SKM-1 treated with dmso at 0.1 percent for 144 hours (cell line): ENCODE results near the gene C11orf21.

Source experiments
- DNase-seq: peaks from one replicate; lab custom pipeline; 2025; ENCODE audit not compliant: unreplicated experiment; lab: John Stamatoyannopoulos, UW

Gene C11orf21

DNA sequence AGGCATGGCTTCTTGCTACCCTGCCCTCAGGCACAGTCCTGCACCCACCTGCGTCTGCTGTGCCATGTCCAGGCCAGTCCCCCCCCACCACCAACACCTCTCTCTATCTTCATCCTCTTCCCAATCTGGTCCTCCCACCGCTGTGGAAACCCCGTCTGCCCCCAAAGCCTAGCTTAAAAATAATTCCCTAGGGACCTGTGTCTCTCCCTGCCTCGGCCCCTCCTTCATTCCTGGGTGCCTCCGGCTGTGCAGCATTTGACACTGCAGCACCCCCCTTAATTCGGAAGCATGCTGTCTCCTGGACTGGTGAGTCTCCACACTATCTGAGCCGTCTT, 28.8 kb downstream of the C11orf21 start:
- no peak for DNase-seq

DNA sequence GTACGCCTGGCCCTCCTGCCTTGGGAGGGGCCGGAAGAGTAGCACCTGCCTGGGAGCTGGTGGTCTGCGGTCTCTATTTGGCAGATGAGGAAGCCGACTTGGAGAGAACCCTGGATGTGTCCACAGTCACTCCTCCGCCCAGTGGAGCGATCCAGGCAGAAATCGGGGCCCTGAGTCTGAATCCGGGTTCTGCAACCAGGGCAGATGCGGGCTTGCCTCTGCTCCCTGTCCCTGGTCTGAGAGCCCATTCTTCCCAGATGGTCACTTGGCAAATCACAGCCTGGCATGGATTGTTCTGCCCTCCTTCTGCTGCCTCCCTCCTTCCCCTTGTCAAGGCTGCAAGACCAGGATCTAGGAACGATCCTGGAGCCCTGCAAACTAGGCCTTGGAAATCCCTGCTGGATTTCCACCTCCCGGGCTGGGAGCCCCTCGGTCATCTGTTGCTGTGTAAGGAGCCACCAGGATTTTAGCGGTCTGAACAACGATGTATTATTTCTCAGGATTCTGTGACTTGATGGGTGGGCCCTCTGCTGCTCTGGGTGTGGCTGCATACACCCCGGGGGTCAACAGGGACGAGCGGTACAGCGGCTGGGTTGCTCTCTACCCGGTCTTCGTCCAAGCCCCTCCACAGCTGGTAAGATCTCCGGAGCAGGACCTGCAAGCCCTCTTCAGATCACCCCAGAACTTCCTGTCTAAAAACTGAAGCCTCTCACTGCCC, 29.3 kb downstream of the C11orf21 start:
- no peak for DNase-seq

DNA sequence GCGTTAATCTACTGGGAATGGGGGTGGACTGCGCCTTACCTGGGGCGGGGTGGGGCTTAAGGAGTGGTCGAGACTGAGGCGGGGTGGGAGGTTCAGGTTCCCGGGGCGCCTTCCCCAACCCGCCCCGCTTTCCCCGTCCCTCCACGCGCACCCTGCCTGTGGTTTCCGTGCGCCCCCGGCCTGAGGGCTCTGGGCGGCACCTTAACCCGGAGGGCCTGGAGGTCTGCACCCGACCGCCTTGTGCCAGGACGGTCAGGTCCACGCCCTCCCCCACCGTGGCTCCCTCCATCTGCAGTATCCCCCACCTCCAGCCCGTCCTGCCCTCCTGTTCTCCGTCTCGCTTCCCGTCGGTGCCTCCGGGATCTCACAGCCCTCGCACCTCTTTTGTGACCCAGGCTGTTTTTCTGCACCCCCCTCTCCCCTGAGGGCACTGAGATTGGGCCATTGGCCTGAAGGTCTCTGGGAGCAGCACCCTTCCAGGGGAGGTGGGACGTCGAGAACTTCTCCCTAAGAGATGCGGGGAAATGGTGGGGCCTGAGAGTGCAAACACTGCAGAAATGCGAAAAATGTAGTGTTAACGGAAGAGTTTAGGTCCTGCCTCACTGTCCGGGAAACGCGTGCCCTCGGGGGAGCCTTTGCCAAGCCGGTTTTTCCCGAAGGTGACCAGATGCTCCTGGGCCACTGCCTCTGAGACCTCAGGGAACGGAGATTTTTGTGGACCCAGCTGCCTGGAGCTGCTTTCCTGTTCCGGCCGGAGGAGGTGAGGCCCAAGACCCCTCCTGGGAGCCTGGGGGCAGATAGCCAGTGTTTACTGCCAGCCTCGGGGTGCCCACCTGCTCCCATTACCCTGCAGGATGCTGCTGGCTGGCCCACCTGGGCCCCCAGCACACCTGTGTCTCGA, 30.1 kb downstream of the C11orf21 start:
- DNase-seq = no peak

DNA sequence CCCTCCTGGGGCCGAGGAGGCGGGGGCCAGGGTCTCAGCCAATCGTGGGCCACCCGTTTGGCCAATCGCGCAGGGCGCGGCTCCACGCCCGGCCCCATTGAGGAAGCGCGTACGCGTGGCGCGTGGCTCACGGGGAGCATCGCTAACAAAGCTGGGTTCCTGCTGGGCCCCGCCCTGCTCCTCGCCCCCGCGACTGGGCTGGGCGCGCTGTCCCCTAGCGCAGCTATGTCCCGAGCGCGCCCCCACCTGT, 30.7 kb downstream of the C11orf21 start:
- no peak for DNase-seq

DNA sequence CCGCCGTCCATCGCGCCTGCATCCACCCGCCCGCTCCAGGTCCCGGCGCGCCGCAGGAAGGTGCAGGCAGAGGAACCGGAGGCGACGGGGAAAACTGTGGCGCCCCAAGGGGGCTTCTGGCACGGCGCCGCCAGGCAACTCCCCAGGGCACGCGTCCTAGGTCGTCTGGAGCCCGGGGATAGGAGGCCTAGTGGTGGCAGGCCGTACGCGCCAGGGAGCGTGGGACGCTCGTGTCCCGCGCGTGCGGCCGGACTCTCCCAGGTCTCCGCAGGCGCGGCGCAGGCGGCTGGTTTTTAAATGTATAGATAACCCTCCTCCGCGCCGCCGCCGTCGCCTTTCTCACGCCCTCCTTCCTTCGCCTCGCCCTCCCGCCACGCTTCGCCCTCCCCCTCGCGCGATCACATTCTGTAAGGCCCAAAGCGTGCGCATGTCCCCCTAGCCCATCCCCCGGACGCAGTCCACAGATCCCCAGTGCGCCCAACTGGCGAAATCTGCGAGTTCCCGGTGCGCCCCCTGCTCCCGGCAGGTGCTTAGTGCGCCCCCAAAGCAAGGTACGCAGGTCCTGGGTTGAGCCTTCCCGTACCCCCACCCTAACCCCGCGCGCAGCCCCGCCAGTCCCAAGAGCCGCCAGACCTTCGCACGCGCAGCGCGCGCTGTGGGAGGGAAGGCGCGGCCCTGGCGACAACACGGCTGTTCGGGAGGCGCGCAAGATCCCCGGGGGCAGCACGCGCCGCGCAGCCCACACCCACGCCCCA, 31.2 kb downstream of the C11orf21 start, which contains the start of gene ASCL2:
TSS of gene ASCL2 (minus strand) at position 267 of the 755 bp plus-strand sequence. CDS start at position 11, 256 bp downstream.
- no peak for DNase-seq

DNA sequence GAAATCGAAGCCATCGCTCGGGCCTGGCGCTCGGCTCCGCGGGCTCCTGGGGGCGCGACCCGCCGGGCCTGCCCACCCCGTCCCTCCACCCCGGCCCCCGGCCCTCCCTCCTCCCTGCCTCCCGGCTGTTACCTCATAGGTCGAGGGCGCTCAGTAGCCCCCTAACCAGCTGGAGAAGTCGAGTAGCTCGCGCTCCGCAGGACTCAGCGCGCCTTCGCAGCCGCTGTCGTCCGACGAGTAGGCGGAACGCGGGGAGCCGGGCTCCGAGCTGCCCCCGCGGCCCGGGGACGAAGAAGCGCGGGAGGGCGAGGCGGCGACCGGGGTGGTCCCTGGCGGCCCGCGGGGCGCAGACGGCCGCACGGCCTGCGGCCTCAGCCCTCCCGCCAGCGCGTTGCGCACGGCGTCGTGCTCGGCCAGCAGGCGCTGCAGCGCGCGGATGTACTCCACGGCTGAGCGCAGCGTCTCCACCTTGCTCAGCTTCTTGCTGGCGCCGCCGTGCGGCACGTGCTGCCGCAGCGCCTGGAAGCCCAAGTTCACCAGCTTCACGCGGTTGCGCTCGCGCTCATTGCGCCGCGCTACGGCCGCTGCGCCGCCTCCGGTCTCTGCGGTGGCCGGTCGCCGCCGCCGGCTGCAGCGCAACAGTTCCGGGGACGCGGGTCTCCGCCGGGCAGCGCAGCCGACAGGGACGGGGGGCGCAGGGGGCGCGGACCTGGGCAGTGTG, 32.0 kb downstream of the C11orf21 start:
- no peak for DNase-seq

DNA sequence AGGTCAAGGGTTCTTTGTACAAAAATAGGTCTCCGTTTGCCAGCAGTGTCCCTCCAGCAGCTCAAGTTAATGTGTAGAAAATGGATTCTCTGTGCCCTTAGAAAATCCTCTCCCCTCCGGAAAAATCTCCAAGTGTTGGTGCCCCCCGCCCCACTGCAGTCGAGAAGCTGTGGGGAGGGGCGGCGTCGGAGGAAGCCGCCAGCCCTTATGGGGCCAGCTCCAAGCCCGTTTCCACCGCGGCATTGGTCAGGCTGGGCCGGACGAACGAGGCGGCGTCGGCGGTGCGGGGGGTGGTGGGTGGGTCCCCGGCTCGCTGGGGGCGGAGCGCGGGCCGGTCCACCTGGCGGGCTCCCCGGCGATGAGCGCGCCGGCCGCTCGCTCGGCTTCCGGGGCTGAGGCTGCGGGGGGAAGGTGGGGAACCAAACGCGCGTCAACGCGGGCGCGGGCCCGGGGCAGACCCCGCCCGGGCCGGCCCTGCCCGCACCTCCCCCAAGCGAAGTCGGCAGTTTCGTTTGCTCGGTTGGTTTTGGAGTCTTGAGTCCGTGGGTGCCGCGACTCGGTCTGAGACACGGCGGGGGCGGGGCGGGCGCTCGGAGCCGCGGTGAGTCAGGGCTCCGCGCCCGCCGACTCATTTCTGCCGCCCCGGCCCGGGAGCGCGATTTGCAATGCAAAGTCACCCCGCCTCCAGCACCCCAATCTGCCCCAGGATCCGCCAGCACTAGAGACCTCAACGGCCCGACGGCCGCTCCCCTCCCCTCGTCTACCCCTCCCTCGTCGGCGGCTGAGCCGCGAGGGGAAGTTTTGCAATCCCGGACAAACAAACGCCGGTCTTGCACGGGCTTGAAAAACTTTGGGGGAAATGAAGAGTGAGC, 32.8 kb downstream of the C11orf21 start:
- peak; percentile 76 for DNase-seq

DNA sequence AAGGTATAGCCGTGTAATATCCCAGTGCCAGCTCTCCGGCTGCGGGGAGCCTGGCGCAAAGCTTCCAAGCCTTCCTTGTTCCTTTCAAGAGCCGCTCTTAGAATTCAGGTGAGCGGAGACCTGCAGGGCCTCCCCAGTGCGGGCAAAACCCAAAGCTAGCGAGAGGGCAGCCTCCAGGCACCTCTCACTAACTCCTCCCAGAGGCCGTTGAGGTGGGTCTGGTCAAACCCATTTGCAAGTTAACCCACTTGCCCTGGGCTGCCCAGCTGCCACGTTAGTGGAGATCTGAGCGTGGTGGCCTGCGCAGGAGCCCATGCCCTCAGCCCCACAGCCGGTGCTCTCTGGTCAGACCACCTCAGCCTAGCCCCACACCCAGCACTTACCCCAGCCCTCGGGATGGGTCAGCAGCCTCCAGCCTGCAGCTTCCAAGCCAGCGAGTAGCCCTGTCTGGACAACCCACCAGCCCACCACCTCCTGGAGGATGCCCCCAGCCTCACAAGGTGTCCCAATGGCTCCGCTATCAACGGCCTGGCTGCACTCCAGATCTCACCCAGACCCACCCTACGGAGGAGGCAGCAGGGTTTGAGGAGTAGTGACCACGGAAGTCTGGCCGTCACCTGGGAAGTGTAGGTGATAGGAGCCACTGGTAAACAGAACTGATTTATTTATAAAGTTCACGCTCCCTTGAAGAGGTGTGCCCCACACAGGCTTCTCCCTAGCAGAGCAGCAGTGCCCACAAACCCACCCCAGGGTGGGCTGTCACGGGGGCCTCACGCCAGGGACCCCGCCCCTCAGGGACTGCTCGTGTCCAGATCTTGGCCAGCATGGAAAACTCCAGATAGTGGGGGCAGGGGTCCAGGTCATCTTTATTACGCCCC, 33.6 kb downstream of the C11orf21 start:
- no peak for DNase-seq

DNA sequence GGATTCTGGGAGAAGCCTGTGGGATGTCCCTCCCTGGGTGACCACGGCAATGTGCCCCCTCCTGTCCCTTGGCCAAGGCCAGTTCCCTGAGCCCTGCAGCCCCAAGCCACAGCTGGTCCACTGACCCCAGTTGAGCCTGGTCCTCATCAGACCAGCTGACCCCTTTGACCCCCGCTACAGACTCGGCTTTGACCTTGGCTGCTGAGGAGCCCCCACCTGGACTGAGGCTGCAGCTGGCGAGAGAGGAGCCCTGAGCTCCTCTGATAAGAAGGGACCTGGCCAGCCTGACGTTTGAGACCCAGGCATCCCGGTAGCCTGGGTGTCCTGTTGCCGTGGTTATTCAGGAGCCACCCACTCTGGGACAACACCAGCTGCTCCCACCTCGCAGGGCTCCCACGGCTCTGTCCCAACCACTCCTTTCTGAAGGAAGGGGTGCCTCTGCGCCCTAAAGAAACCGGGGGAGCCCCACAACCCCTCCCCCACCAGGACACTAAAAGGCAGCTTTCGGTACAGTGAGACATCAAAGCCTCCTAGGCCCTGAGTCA, 34.3 kb downstream of the C11orf21 start:
- no peak for DNase-seq

DNA sequence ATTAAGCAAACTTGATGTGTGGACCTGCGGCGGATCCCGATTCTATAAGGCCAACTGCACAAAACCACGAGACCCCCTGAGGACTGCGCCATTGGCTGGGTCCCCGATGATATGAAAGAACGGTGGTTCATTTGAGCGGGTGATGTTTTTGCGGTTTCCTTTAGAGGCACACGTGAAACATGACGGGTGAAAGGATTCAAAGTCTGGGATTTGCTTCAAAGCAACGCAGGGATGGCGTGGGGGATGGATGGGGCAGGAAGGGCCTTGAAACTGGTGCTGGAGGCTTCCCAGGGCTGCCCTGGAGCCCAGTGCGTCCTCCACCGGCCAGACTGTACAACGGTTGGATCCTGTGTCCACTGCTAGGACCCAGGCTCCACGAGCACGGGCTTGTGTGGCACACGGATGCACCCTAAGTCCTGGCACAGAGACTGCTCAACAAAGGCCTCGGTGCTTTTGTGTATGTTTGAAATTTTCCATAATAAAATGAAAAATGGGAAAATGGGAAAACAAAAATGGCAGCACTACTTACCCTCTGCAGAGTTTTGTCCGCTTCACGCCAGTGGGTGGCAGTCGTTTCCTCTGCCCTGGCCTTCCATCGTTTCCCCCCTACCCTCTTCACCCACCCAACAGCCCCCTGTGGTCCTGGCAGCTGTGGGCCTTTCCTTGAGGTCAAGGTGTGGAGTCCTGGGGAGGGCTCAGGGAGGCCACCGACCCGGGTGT, 35.0 kb downstream of the C11orf21 start:
- no peak for DNase-seq

DNA sequence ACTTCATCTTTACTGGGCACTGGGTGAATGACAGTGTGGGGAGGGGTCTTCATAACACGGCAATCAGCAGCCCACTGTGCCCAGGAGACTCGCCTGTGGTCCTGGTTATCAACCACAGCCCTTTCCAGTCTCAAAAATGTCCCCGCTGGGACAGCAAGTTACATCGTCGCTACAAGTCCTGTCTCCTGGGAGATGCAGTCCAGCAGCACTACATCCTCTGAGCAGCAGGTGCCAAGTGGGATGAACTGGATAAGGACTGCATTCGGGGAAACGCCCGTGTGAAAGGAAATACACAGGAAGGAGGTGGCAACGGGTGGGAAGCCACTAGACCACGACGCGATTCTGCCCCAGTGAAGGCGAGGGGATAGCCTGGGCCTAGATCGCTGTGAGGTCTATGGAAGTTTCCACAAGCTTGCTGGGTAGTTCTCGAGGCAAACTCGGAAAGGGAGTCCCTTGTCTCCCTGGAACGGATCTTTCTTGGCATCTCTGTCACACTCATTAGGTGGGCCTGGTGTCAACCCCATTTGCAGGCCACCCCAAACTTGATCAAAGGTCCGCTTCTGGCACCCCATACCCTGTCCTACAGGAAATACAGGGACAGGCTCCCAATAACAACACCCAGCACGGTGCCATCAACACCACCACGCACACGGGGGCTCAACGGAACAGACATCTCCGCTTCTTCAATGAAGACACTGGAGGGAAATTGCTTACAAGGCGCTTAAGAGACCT, 35.7 kb downstream of the C11orf21 start:
- no peak for DNase-seq

DNA sequence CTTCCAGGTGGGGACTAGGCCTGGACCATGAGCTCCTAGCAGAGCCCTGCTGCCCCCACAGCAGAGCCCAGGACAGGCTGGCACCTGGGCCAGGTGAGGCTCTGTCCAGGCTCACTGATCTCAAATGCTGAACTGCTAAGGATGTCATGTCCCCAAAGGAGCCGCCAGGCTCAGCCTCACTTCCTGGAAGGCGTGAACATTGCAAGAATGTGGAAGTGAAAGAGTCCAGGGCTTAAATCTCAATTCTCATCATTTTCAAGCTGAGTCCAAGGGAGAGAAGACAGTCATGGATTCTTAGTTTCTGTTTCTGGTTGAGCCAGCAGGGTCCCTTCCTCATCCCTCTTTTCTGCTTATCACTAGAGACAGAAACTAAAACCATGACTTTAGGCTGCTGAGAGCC, 36.3 kb downstream of the C11orf21 start:
- peak; percentile 52 for DNase-seq

DNA sequence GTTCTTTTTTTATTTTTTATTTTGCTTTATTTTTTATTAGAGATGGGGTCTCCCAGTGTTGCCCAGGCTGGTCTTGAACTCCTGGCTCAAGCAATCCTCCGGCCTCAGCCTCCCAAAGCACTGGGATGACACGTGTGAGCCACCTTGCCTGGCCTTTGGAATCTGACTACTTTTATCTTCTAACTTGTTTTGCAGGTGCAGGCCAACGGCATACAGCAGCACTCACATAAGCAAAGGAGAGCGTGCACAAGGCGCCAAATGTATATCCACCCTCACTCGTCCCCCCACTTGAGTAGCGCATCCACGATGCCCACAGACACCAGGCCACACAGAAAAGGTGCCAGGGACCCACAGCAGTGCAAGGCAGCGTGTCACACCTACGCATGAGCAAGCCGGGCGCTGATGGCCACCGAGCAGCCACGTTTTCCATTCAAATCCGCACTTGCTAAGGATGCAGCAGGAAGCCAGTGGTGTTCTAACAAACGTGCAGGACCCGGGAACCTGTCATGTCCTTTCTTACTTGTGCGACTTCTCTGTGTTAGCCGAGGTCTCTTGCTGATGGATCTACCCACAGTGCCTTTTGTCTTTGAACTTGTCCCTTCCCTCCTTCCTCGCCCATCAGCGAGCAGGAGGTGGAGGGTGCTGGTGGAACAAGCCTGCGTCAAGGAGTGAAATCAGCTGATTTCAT, 37.2 kb downstream of the C11orf21 start:
- DNase-seq = no peak

DNA sequence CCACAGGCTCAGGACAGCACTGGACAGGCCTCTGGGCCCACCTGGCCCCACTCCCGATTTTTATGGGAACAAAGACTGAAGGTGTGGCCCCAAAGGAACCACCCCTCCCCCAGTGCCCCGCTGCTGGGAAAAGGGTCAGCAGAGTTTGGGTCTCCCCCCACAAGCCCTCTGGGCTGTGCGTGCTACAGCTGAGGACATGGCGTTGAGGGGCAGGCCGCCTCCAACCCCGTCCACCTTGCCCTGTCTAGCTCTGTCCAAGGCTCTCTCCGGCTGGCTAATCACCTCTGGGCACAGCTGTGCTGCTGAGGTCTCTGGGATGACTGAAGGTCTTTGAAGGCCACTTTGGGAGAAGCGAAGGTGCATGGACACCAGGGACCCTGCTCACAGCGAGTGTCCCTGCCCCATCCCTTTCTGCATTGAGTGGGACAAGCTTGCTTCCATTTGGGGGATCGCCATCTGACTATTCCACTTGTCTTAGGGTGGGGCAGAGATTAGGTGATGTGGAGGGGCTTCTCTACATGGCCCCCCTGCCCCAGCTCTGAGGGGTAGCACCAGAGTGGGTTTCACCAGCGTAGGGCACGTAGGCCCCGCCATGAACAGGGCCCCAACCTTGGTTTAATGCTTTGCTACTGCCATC, 37.9 kb downstream of the C11orf21 start:
- no peak for DNase-seq

DNA sequence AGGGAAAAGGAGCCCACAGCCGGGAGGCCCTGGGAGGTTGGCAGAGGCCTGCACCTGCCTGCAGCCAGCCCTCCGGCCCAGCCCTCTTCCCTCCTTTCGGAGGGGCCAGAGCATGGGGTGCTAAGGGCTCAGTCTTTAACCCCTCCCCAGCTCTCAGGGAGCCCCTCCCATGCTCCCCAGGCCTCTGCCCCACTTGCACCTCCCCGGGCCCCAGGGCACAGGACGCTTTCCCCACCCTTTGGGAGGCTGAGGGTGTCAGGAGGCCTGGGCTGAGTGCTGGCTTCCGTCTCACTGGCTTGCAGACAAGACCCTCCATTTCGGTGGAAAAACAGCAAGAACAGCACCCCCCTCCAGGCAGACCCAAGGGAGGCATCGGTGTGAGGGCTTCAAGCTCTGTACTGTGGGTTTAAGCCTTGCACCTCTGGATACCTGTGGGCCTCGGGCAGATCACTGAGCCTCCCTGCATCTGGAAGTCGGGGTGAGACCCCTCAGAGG, 38.6 kb downstream of the C11orf21 start:
- no peak for DNase-seq

DNA sequence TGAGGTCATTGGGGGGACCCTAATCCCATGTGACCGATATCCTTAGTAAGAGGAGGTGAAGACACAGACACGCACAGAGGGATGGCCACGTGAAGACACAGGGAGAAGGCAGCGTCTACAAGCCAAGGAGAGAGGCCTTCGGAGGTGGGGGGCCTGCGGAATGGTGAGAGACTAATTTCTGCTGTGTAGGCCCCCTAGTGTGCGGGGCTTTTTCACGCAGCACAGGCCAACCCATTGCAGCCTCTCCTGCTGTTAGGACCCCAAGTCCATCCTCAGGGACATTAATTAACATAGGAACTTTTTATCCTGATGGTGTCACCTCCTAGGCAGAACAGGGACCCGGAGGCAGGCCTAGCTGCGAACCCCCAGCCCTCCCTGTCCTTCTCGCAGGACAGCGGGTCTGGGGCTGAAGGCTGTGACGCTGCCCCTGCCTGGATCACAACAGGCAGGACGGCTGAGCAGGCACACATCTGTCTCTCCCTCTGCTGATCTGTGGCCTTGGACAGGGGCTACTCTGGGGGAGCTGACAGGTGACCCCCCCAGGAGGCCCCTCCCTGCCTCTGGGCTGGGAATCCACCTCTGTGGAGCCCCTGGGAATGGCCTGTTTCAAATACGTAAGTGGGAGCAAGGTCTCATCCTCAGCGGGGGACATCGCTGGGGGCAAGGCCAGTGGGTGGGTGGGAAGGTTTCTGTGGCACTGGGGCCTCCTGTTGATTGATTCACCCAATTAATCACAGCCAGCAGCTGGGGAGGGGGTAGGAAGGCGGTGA, 39.2 kb downstream of the C11orf21 start:
- DNase-seq = no peak
